IPS-20b (cell line): ENCODE data around the gene KIF1A.

Experiments
- H3K27ac ChIP-seq: one replicate; pipeline ENCODE4 v1.5.1; 2013; ENCODE audit warnings: low read length
- H3K27me3 ChIP-seq: 2 replicates; pipeline ENCODE4 v1.6.1; 2013; ENCODE audit warnings: mild to moderate bottlenecking, low read length, inconsistent platforms; ENCODE audit not compliant: insufficient read depth
- H3K36me3 ChIP-seq: 2 replicates; pipeline ENCODE4 v1.6.1; 2013; ENCODE audit warnings: low read depth, mild to moderate bottlenecking, inconsistent platforms, low read length, moderate library complexity; ENCODE audit not compliant: insufficient read depth
- H3K4me1 ChIP-seq: 2 replicates; pipeline ENCODE4 v1.6.1; 2013; ENCODE audit warnings: mild to moderate bottlenecking, control low read depth, inconsistent platforms, low read length, moderate library complexity; ENCODE audit not compliant: insufficient read depth
- H3K4me3 ChIP-seq: 2 replicates; pipeline ENCODE4 v1.5.1; 2013; ENCODE audit warnings: mild to moderate bottlenecking, low read length, inconsistent platforms
- H3K9ac ChIP-seq: 2 replicates; pipeline ENCODE4 v1.6.1; 2013; ENCODE audit warnings: low read depth, mild to moderate bottlenecking, inconsistent platforms, low read length, moderate library complexity
- H3K9me3 ChIP-seq: 2 replicates; pipeline ENCODE4 v1.6.1; 2013; ENCODE audit warnings: mild to moderate bottlenecking, low read depth, low read length, inconsistent platforms; ENCODE audit not compliant: insufficient read depth

The KIF1A gene

GRCh38 chr2:240815761-240816583 lies 4.0 kb downstream of the KIF1A start:
- H3K9me3 ChIP-seq, result peaks cover 8% of the 10 kb centered on the region; the same call in 1 of the 2 replicates
- H3K9ac ChIP-seq, result no peak overlapping the region
- H3K27ac ChIP-seq, result no peak overlapping the region
- peaks cover 9% of the 10 kb centered on the region; the same call in 1 of the 2 replicates for H3K27me3 ChIP-seq
- no peak overlapping the region for H3K4me3 ChIP-seq
- H3K4me1 ChIP-seq, result peaks cover 14% of the 10 kb centered on the region; the same call in 1 of the 2 replicates
- H3K36me3 ChIP-seq, result peaks cover 39% of the 10 kb centered on the region

- Histone ChIP-seq H3K9me3 (peaks cover 8% of the 10 kb centered on the region; the same call in 1 of the 2 replicates), H3K27ac (no peak overlapping the region), H3K36me3 (peaks cover 42% of the 10 kb centered on the region), H3K4me3 (no peak overlapping the region), H3K27me3 (peaks cover 7% of the 10 kb centered on the region; the same call in 1 of the 2 replicates), H3K4me1 (peaks cover 14% of the 10 kb centered on the region; the same call in 1 of the 2 replicates), H3K9ac (no peak overlapping the region)
These were observed 4.9 kb downstream of the KIF1A start for GRCh38 chr2:240814946-240815760.

GRCh38 chr2:240814280-240814679 lies 5.7 kb downstream of the KIF1A start:
- H3K36me3 ChIP-seq, result peaks cover 46% of the 10 kb centered on the region
- H3K27me3 ChIP-seq, result peaks cover 7% of the 10 kb centered on the region; the same call in 1 of the 2 replicates
- H3K4me3 ChIP-seq, result no peak overlapping the region
- H3K9ac ChIP-seq, result no peak overlapping the region
- H3K27ac ChIP-seq, result peak overlapping the region; percentile 11
- peaks cover 8% of the 10 kb centered on the region; the same call in 1 of the 2 replicates for H3K9me3 ChIP-seq
- H3K4me1 ChIP-seq, result peaks cover 14% of the 10 kb centered on the region; the same call in 1 of the 2 replicates

- Histone ChIP-seq H3K27ac (no peak overlapping the region), H3K36me3 (peaks cover 49% of the 10 kb centered on the region), H3K27me3 (0 out of 2 replicates have a peak, but pooled peaks cover 3% of the 10 kb centered on the region), H3K9me3 (peaks cover 8% of the 10 kb centered on the region; the same call in 1 of the 2 replicates), H3K9ac (no peak overlapping the region), H3K4me3 (no peak overlapping the region), H3K4me1 (peaks cover 12% of the 10 kb centered on the region; the same call in 1 of the 2 replicates)
These were observed 6.6 kb downstream of the KIF1A start for GRCh38 chr2:240813231-240813921.

- H3K9ac ChIP-seq, result no peak overlapping the region
- H3K4me3 ChIP-seq, result no peak overlapping the region
- no peak overlapping the region for H3K27ac ChIP-seq
- H3K9me3 ChIP-seq, result peaks cover 8% of the 10 kb centered on the region; the same call in 1 of the 2 replicates
- peaks cover 49% of the 10 kb centered on the region for H3K36me3 ChIP-seq
- no peaks in the 10 kb centered on the region for H3K27me3 ChIP-seq
- peaks cover 6% of the 10 kb centered on the region; the same call in 1 of the 2 replicates for H3K4me1 ChIP-seq
These were observed 7.3 kb downstream of the KIF1A start for GRCh38 chr2:240812721-240813120.

GRCh38 chr2:240812301-240812680 lies 7.7 kb downstream of the KIF1A start:
- H3K27me3 ChIP-seq, result no peaks in the 10 kb centered on the region
- peaks cover 2% of the 10 kb centered on the region; the same call in 1 of the 2 replicates for H3K4me1 ChIP-seq
- peaks cover 53% of the 10 kb centered on the region for H3K36me3 ChIP-seq
- no peak overlapping the region for H3K4me3 ChIP-seq
- H3K9ac ChIP-seq, result no peak overlapping the region
- H3K9me3 ChIP-seq, result peaks cover 8% of the 10 kb centered on the region; the same call in 1 of the 2 replicates
- no peak overlapping the region for H3K27ac ChIP-seq

GRCh38 chr2:240811346-240812300 lies 8.4 kb downstream of the KIF1A start:
- Histone ChIP-seq H3K27ac (no peak overlapping the region), H3K4me1 (no peaks in the 10 kb centered on the region), H3K9me3 (peaks cover 8% of the 10 kb centered on the region; the same call in 1 of the 2 replicates), H3K36me3 (peaks cover 54% of the 10 kb centered on the region), H3K9ac (no peak overlapping the region), H3K27me3 (no peaks in the 10 kb centered on the region), H3K4me3 (no peak overlapping the region)

- H3K36me3 ChIP-seq, result peaks cover 53% of the 10 kb centered on the region
- H3K9ac ChIP-seq, result no peak overlapping the region
- no peaks in the 10 kb centered on the region for H3K27me3 ChIP-seq
- H3K9me3 ChIP-seq, result peaks cover 8% of the 10 kb centered on the region; the same call in 1 of the 2 replicates
- H3K4me3 ChIP-seq, result no peak overlapping the region
- H3K27ac ChIP-seq, result no peak overlapping the region
- no peaks in the 10 kb centered on the region for H3K4me1 ChIP-seq
These were observed 9.4 kb downstream of the KIF1A start for GRCh38 chr2:240810621-240811020.

- Histone ChIP-seq H3K36me3 (peaks cover 50% of the 10 kb centered on the region), H3K27ac (no peak overlapping the region), H3K9me3 (peaks cover 8% of the 10 kb centered on the region; the same call in 1 of the 2 replicates), H3K4me1 (no peaks in the 10 kb centered on the region), H3K9ac (no peak overlapping the region), H3K27me3 (no peaks in the 10 kb centered on the region), H3K4me3 (no peak overlapping the region)
These were observed 9.8 kb downstream of the KIF1A start for GRCh38 chr2:240810199-240810598.

GRCh38 chr2:240809276-240809675 lies 10.7 kb downstream of the KIF1A start:
- peaks cover 41% of the 10 kb centered on the region for H3K36me3 ChIP-seq
- no peaks in the 10 kb centered on the region for H3K27me3 ChIP-seq
- H3K4me1 ChIP-seq, result peaks cover 2% of the 10 kb centered on the region; the same call in 1 of the 2 replicates
- no peak overlapping the region for H3K4me3 ChIP-seq
- H3K9ac ChIP-seq, result no peak overlapping the region
- H3K27ac ChIP-seq, result no peak overlapping the region
- peaks cover 8% of the 10 kb centered on the region; the same call in 1 of the 2 replicates for H3K9me3 ChIP-seq
